Heart right ventricle (tissue), 16 donors: Measurements from ENCODE around the gene SHANK2. TPM values are rescaled to one million over a fixed set of nuclear protein-coding genes. Genes with fewer than 3 reads are reported as not detected.

Source experiments
- ATAC-seq, 8 donors: fragments of 200-7000 bp; cut with Tn5 transposase; one replicate each; pipeline ENCODE4 v1.9.1; 2020; ENCODE audit warnings: mild to moderate bottlenecking in 8 of 8, moderate library complexity in 8 of 8, moderate number of reproducible peaks in 1 of 8
- DNase-seq, 2 donors: peaks; one replicate each; pipeline ENCODE4 v3.0.0-alpha.2; 2020
- H3K27ac ChIP-seq, 10 donors: fragments of 200-600 bp; sonication (generic) in 2 of 10; one replicate each; pipeline versions ENCODE4 v1.5.0 to v1.8.0; 2020 to 2022; ENCODE audit warnings: mild to moderate bottlenecking in 3 of 10
- H3K27me3 ChIP-seq, 7 donors: fragments of 200-600 bp; one replicate each; pipeline ENCODE4 v1.8.0; 2021 to 2022; ENCODE audit warnings: mild to moderate bottlenecking in 2 of 7
- H3K36me3 ChIP-seq, 9 donors: fragments of 200-600 bp; sonication (generic) in 1 of 9; one replicate each; pipeline versions ENCODE4 v1.5.0 to v1.8.0; 2020 to 2022; ENCODE audit warnings: mild to moderate bottlenecking in 2 of 9
- H3K4me1 ChIP-seq, 9 donors: fragments of 200-600 bp; sonication (generic) in 1 of 9; one replicate each; pipeline versions ENCODE4 v1.5.0 to v1.8.0; 2020 to 2022; ENCODE audit warnings: mild to moderate bottlenecking in 4 of 9
- H3K4me3 ChIP-seq, 10 donors: fragments of 200-600 bp; sonication (generic) in 2 of 10; one replicate each; pipeline versions ENCODE4 v1.5.0 to v1.8.0; 2020 to 2022; ENCODE audit warnings: mild to moderate bottlenecking in 7 of 10, moderate library complexity in 2 of 10
- H3K9me3 ChIP-seq, 11 donors: fragments of 200-600 bp in 10 of 11; sonication (generic) in 2 of 11; one replicate each; pipeline versions ENCODE4 v1.5.0 to v1.8.0; 2013 to 2022; ENCODE audit warnings: mild to moderate bottlenecking in 2 of 11, control low read depth in 1 of 11, moderate library complexity in 1 of 11
- CTCF ChIP-seq, 9 donors: fragments of 200-600 bp; sonication (generic) in 2 of 9; IDR thresholded peaks; one replicate each; pipeline versions ENCODE4 v1.5.0 to v1.8.0; 2021 to 2022; ENCODE audit warnings: antibody characterized with exemption in 9 of 9, mild to moderate bottlenecking in 5 of 9, moderate library complexity in 1 of 9
- WGBS, 2 donors: extraction: QIAGEN DNeasy Blood & Tissue Kit; methylation state at CpG; one replicate each; pipeline ENCODE4 v1.1.7; 2013; ENCODE audit warnings: inconsistent platforms in 1 of 2; 5-methylcytosine and 5-hydroxymethylcytosine counted together
- intact Hi-C, 10 donors: fragments of 100-400 bp; cut with DNase I; formaldehyde crosslinking; loops; one replicate each; pipeline versions ENCODE4 v1.11.1 to v1.14.2; 2022
- polyA plus RNA-seq, 2 donors: library from polyadenylated mRNA; stranded (reverse); fragments of 200-250 nt; gene quantifications; one replicate each; pipeline ENCODE4 v1.2.3, GENCODE V29; 2013
- total RNA-seq, 10 donors: library from RNA; stranded (reverse); fragmentation: NEBNext Ultra II Directional in 3 of 10; extraction: Animal tissue kit (Norgen Biotek cat#: 25700) in 3 of 10; gene quantifications; one replicate each; pipeline versions ENCODE4 v1.2.1 to v1.2.4, GENCODE V29; 2021 to 2023
- donor health status: Arrhythmogenic right ventricular cardiomyopathy.
- donor health status: ischemic (EF 13 %, LVEDD 7.1; RV severe dilation, severe dysfunction).
- donor health status: healthy with polysubstance abuse.
- donor health status: DM: no; HTN: yes; CAD: no.
- donor health status: DM: no; HTN: no; CAD: no.
- donor health status: ischemic (EF 25% LVEDD 6.9; RV normal size, moderate dysfunction).
- donor health status: ischemic (EF 25% LVEDD 5.7; RV mildly dilated, moderate dysfunction).
- donor health status: healthy.
- donor health status: DM: yes; HTN: yes; CAD: no.
- donor health status: Ischemic cardiomyopathy.
- donor health status: ischemic (EF 35%, LVEDD 5.7; RV mildly dilated, moderate dysfunction).
- donor health status: nonischemic (EF 11% LVEDD 7.7; RV severe dilation, severe dysfunction).
- donor health status: DM: yes; HTN: yes; CAD: no.
- donor health status: PGD.
- donor health status: ischemic (EF 29% LVEDD 5.4; RV normal size, mild dysfunction).
- donor health status: nonischemic (EF 23%, LVEDD 6.1; RV moderate dilation, normal function).

The SHANK2 gene
- total and polyA plus RNA-seq, 12 donors = under 0.01 to 0.71 (median 0.44) TPM; not detected in 2

- ATAC-seq = no peak
- Histone ChIP-seq H3K27ac (no peak overlapping the region), H3K27me3 (peaks cover 0 to 30% (median 13%) of the 10 kb centered on the region in 7 donors), H3K36me3 (no peaks in the 10 kb centered on the region), H3K4me1 (no peaks in the 10 kb centered on the region), H3K4me3 (no peak overlapping the region), H3K9me3 (no peaks in the 10 kb centered on the region)
- no peak for DNase-seq
- no peak for TF ChIP-seq CTCF (IDR thresholded peaks at IDR 0.05)
- whole genome bisulfite sequencing, 2 donors = 81 to 86% methylated on average over 10 of the region's 10 CpGs
- intact Hi-C loops = no loop called here
These were observed 33.4 kb downstream of the SHANK2 start for GRCh38 chr11:71218789-71219499.

GRCh38 chr11:71215425-71215965 lies 36.9 kb downstream of the SHANK2 start:
- intact Hi-C loops = no loop called here
- ATAC-seq (no peak), DNase-seq (no peak)
- no peak for TF ChIP-seq CTCF (IDR thresholded peaks at IDR 0.05)
- Histone ChIP-seq H3K9me3 (no peaks in the 10 kb centered on the region), H3K4me1 (peaks cover 0 to 7% (median 0%) of the 10 kb centered on the region in 9 donors), H3K4me3 (no peak overlapping the region), H3K27me3 (peaks cover 0 to 55% (median 29%) of the 10 kb centered on the region in 7 donors), H3K27ac (no peak overlapping the region), H3K36me3 (no peaks in the 10 kb centered on the region)
- WGBS, 2 donors = 87% methylated on average over 12 of the region's 12 CpGs

- H3K36me3 ChIP-seq = no peaks in the 10 kb centered on the region
- no peaks in the 10 kb centered on the region for H3K9me3 ChIP-seq
- H3K27me3 ChIP-seq = peaks cover 0 to 55% (median 29%) of the 10 kb centered on the region in 7 donors
- no peak for TF ChIP-seq CTCF (IDR thresholded peaks at IDR 0.05)
- H3K4me1 ChIP-seq = peaks cover 0 to 7% (median 0%) of the 10 kb centered on the region in 9 donors
- H3K4me3 ChIP-seq = no peak overlapping the region
- 87 to 88% methylated on average over 23 of the region's 23 CpGs for WGBS, 2 donors
- ATAC-seq = no peak
- DNase-seq = no peak
- H3K27ac ChIP-seq = no peak overlapping the region
- intact Hi-C loops = no loop called here
These were observed 37.6 kb downstream of the SHANK2 start for GRCh38 chr11:71214553-71215424.
